Uterus (tissue), 4 donors: Measurements from ENCODE around the gene RPS25. TPM values are rescaled to one million over a fixed set of nuclear protein-coding genes. Genes with fewer than 3 reads are reported as not detected.
A peak's percentile ranks its signal among the peaks of the same experiment; 100 is the strongest.

ENCODE experiments used
- DNase-seq, 2 donors: peaks; one replicate each; pipeline ENCODE4 v3.0.0-alpha.2; 2019 to 2020
- H3K27ac ChIP-seq, 2 donors: fragments of 200-600 bp; sonication (generic); 1 replicate in 1 of 2; 2 replicates in 1 of 2; pipeline ENCODE4 v1.5.1; 2016 to 2018
- H3K27me3 ChIP-seq, 2 donors: fragments of 200-600 bp; sonication (generic); one replicate each; pipeline ENCODE4 v1.5.1; 2018 to 2019; ENCODE audit warnings: control low read depth in 1 of 2
- H3K36me3 ChIP-seq, 2 donors: fragments of 200-600 bp; sonication (generic); one replicate each; pipeline ENCODE4 v1.5.1; 2019; ENCODE audit warnings: control low read depth in 1 of 2
- H3K4me1 ChIP-seq, 2 donors: fragments of 200-600 bp; sonication (generic); one replicate each; pipeline ENCODE4 v1.5.1; 2018 to 2019; ENCODE audit warnings: control low read depth in 1 of 2
- H3K4me3 ChIP-seq, 2 donors: fragments of 200-600 bp; sonication (generic); 1 replicate in 1 of 2; 2 replicates in 1 of 2; pipeline ENCODE4 v1.5.1; 2018 to 2019; ENCODE audit warnings: mild to moderate bottlenecking in 1 of 2
- H3K9me3 ChIP-seq, 2 donors: fragments of 200-600 bp; sonication (generic); one replicate each; pipeline ENCODE4 v1.5.1; 2019; ENCODE audit warnings: control low read depth in 1 of 2
- POLR2A ChIP-seq, 2 donors: fragments of 450-650 bp; IDR thresholded peaks; one replicate each; pipeline ENCODE4 v1.6.1; 2016; ENCODE audit warnings: antibody characterized with exemption in 2 of 2, mild to moderate bottlenecking in 1 of 2, moderate library complexity in 1 of 2
- intact Hi-C: fragments of 100-400 bp; cut with DNase I; formaldehyde crosslinking; loops from one replicate; pipeline ENCODE4 v1.15.1; 2023; ENCODE audit warnings: low total_unique reads
- total RNA-seq, 4 donors: library from RNA; depleted of rRNA in 3 of 4; stranded (reverse); fragments of >200 nt in 3 of 4; gene quantifications; one replicate each; pipeline versions ENCODE4 v1.1.0 to v1.2.4, GENCODE V29; 2014 to 2023
- TF ChIP-seq, protein P1 (sequence below), 4 experiments: fragments of 200-600 bp in 2 of 4; fragments of 450-650 bp in 2 of 4; sonication (generic) in 2 of 4; IDR thresholded peaks; one replicate each; pipeline ENCODE4 v1.5.1; 2016 to 2019; ENCODE audit warnings: antibody characterized with exemption in 4 of 4, mild to moderate bottlenecking in 2 of 4, moderate library complexity in 1 of 4
- donor health status: DM: yes; HTN: yes; CAD: no.

The RPS25 gene
- 1,000 to 10,000 TPM; 1,075 to 3,325 (median 1,649) TPM for total RNA-seq

DNA sequence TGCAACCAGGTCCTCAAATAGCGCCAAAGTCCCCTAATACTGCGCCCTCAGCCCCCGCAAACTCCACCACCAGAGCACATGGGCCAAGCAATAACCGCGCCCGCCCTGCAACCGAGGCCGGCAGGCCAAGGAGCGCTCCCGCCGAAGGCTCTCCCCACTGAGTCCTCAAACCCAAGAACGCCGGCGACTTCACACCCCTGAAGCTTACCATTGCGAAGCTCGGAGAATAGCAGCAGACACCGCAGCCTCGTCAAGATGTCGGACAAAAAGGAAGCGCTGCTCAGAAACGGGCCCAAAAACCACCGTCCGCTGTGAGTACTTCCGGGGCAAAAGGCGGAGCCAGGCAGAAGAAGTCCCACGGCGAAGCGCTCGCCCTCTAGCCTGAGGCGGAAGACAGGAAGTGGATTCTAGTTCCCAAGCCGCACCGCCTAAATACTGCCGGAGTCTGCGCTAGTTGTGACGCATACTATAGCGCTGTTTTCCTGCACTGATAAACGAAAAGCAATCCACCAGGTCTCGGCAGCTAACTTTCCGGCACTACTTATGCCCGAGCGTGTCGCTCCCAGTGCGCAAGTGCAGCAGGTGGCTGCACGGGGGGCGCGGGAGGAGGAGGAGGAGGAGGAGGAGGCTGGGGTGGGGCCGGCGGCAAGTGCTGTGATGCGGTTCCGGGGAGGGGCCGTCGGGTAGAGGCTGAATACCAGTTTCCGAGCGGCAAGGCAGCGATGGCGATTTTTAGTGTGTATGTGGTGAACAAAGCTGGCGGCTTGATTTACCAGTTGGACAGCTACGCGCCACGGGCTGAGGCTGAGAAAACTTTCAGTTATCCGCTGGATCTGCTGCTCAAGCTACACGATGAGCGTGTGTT, at the start of gene RPS25, which contains the start of gene TRAPPC4:
Gene RPS25, minus strand, starts transcription at position 270 of the 865 bp plus-strand sequence. Its CDS starts 59 bp downstream, at position 211.
Gene TRAPPC4, plus strand, starts transcription at position 693 of the 865 bp plus-strand sequence. Its CDS starts 30 bp downstream, at position 723.
- no peaks in the 10 kb centered on the region for H3K9me3 ChIP-seq
- no peaks in the 10 kb centered on the region for H3K27me3 ChIP-seq
- H3K4me1 ChIP-seq = peaks cover 4 to 13% of the 10 kb centered on the region in 2 donors
- DNase-seq = peak; percentile 94 to 96
- H3K4me3 ChIP-seq = peak within 1 kb of the TSS; percentile 75 to 94
- intact Hi-C loops = no loop called here
- H3K27ac ChIP-seq = peak within 1 kb of the TSS; percentile 89 to 94
- no peaks in the 10 kb centered on the region for H3K36me3 ChIP-seq
- peak; percentile 64 to 67 for TF ChIP-seq POLR2A (IDR thresholded peaks at IDR 0.05)
- TF ChIP-seq, protein P1, sequence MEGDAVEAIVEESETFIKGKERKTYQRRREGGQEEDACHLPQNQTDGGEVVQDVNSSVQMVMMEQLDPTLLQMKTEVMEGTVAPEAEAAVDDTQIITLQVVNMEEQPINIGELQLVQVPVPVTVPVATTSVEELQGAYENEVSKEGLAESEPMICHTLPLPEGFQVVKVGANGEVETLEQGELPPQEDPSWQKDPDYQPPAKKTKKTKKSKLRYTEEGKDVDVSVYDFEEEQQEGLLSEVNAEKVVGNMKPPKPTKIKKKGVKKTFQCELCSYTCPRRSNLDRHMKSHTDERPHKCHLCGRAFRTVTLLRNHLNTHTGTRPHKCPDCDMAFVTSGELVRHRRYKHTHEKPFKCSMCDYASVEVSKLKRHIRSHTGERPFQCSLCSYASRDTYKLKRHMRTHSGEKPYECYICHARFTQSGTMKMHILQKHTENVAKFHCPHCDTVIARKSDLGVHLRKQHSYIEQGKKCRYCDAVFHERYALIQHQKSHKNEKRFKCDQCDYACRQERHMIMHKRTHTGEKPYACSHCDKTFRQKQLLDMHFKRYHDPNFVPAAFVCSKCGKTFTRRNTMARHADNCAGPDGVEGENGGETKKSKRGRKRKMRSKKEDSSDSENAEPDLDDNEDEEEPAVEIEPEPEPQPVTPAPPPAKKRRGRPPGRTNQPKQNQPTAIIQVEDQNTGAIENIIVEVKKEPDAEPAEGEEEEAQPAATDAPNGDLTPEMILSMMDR (IDR thresholded peaks at IDR 0.05) = peak in 1 of 4 experiments; percentile 16

GRCh38 chr11:119067371-119068222, 49.5 kb upstream of the RPS25 start, which contains the start of gene VPS11:
TSS of gene VPS11 (plus strand) at chr11:119067818. CDS start at chr11:119067824, 6 bp downstream.
- intact Hi-C loops = no loop called here
- no peaks in the 10 kb centered on the region for H3K36me3 ChIP-seq
- peak within 1 kb of the TSS; percentile 79 to 91 for H3K4me3 ChIP-seq
- H3K27ac ChIP-seq = peak within 1 kb of the TSS; percentile 83 to 84
- TF ChIP-seq, protein P1 (IDR thresholded peaks at IDR 0.05) = peak in 2 of 4 experiments; percentile 4 to 18
- peak; percentile 52 to 54 for TF ChIP-seq POLR2A (IDR thresholded peaks at IDR 0.05)
- H3K4me1 ChIP-seq = no peaks in the 10 kb centered on the region
- H3K27me3 ChIP-seq = no peaks in the 10 kb centered on the region
- H3K9me3 ChIP-seq = no peaks in the 10 kb centered on the region
- peak; percentile 96 to 97 for DNase-seq

- Histone ChIP-seq H3K4me1 (no peaks in the 10 kb centered on the region), H3K27ac (no peak overlapping the region)
- TF ChIP-seq, protein P1 (IDR thresholded peaks at IDR 0.05) = peak in 1 of 4 experiments; percentile 12
- TF ChIP-seq POLR2A (IDR thresholded peaks at IDR 0.05) = no peak
Observed at GRCh38 chr11:119065369-119065768, 47.2 kb upstream of the RPS25 start.

GRCh38 chr11:119062779-119063178, 44.6 kb upstream of the RPS25 start:
- no peaks in the 10 kb centered on the region for H3K36me3 ChIP-seq
- peaks cover 0 to 5% of the 10 kb centered on the region in 2 donors for H3K4me1 ChIP-seq
- DNase-seq = peak in 1 of 2 donors; percentile 42
- no peak overlapping the region for H3K4me3 ChIP-seq
- no peaks in the 10 kb centered on the region for H3K27me3 ChIP-seq
- TF ChIP-seq, protein P1 (IDR thresholded peaks at IDR 0.05) = no peak
- TF ChIP-seq POLR2A (IDR thresholded peaks at IDR 0.05) = no peak
- no peak overlapping the region for H3K27ac ChIP-seq
- H3K9me3 ChIP-seq = no peaks in the 10 kb centered on the region
- intact Hi-C loops = no loop called here

More at GRCh38 chr11:119065369-119065768, 47.2 kb upstream of the RPS25 start:
- Histone ChIP-seq H3K4me3 (no peak overlapping the region), H3K9me3 (no peaks in the 10 kb centered on the region), H3K36me3 (no peaks in the 10 kb centered on the region), H3K27me3 (no peaks in the 10 kb centered on the region)
- intact Hi-C loops = no loop called here
- no peak for DNase-seq
